OCI-LY1 (cell line): ENCODE measurements around the gene ARL1.
"Not testable (repeated sequence)": the region's sequence is repeated elsewhere in the genome, so short reads cannot be mapped to it uniquely, and the experiment has no call there.

Experiments
- H2AFZ ChIP-seq: fragments of 200-600 bp; sonication (generic), shearing (Covaris generic); 2 replicates; pipeline ENCODE4 v1.6.0; 2014; ENCODE audit warnings: antibody characterized with exemption, mild to moderate bottlenecking, low read length
- H3F3A ChIP-seq: fragments of 200-600 bp; sonication (generic), shearing (Covaris generic); 2 replicates; pipeline ENCODE4 v1.6.0; 2014; ENCODE audit warnings: mild to moderate bottlenecking, antibody characterized with exemption, low read length, moderate library complexity; ENCODE audit not compliant: insufficient read depth
- H3K27ac ChIP-seq: fragments of 200-600 bp; sonication (generic); 2 replicates; pipeline ENCODE4 v1.5.1; 2014; ENCODE audit warnings: low read length, mixed run types, mild to moderate bottlenecking, low read depth; ENCODE audit not compliant: poor library complexity, severe bottlenecking
- H3K27me3 ChIP-seq: fragments of 200-600 bp; sonication (generic); 2 replicates; pipeline ENCODE4 v1.6.0; 2014; ENCODE audit warnings: antibody characterized with exemption, mild to moderate bottlenecking, low read length, moderate library complexity; ENCODE audit not compliant: insufficient read depth
- H3K36me3 ChIP-seq: fragments of 200-600 bp; sonication (generic); 2 replicates; pipeline ENCODE4 v1.6.1; 2014; ENCODE audit warnings: mild to moderate bottlenecking, antibody characterized with exemption, low read length, moderate library complexity, mixed read lengths; ENCODE audit not compliant: insufficient read depth
- H3K4me1 ChIP-seq: fragments of 200-600 bp; sonication (generic); 2 replicates; pipeline ENCODE4 v1.5.1; 2014; ENCODE audit warnings: mild to moderate bottlenecking, low read length, moderate library complexity; ENCODE audit not compliant: insufficient read depth, severe bottlenecking
- H3K4me2 ChIP-seq: fragments of 200-600 bp; sonication (generic), shearing (Covaris generic); 2 replicates; pipeline ENCODE4 v1.6.1; 2014; ENCODE audit warnings: low read length
- H3K4me3 ChIP-seq: fragments of 200-600 bp; sonication (generic); 2 replicates; pipeline ENCODE4 v1.5.1; 2014; ENCODE audit warnings: low read length, low read depth, mild to moderate bottlenecking, mixed read lengths; ENCODE audit not compliant: poor library complexity, severe bottlenecking
- H3K79me2 ChIP-seq: fragments of 200-600 bp; shearing (Covaris generic); 2 replicates; pipeline ENCODE4 v1.6.1; 2016; ENCODE audit warnings: mixed run types, low read length, mixed read lengths; ENCODE audit not compliant: insufficient read depth
- H3K9ac ChIP-seq: fragments of 200-600 bp; sonication (generic), shearing (Covaris generic); 2 replicates; pipeline ENCODE4 v1.6.1; 2014; ENCODE audit warnings: mild to moderate bottlenecking, low read length, mixed read lengths
- H3K9me2 ChIP-seq: fragments of 200-600 bp; sonication (generic), shearing (Covaris generic); 2 replicates; pipeline ENCODE4 v1.6.1; 2014; ENCODE audit warnings: low read depth, mild to moderate bottlenecking, low read length, mixed read lengths
- H3K9me3 ChIP-seq: fragments of 200-600 bp; shearing (Covaris generic); 2 replicates; pipeline ENCODE4 v1.6.1; 2014; ENCODE audit warnings: low read length, mixed read lengths
- H4K20me1 ChIP-seq: fragments of 200-600 bp; sonication (generic), shearing (Covaris generic); 2 replicates; pipeline ENCODE4 v1.6.0; 2016; ENCODE audit warnings: mild to moderate bottlenecking, low read length; ENCODE audit not compliant: insufficient read depth
- EZH2 ChIP-seq: fragments of 200-600 bp; sonication (generic), shearing (Covaris generic); IDR thresholded peaks from 2 replicates; pipeline ENCODE4 v1.8.0; 2017; ENCODE audit warnings: borderline replicate concordance, mixed run types, mild to moderate bottlenecking, antibody characterized with exemption, low read length, moderate library complexity, mixed read lengths
- TF ChIP-seq, protein P1 (sequence below): fragments of 200-600 bp; sonication (generic), shearing (Covaris generic); IDR thresholded peaks from 2 replicates; pipeline ENCODE4 v1.5.1; 2017; ENCODE audit warnings: mild to moderate bottlenecking, antibody characterized with exemption, low read length, moderate library complexity, mixed read lengths

The ARL1 gene

DNA sequence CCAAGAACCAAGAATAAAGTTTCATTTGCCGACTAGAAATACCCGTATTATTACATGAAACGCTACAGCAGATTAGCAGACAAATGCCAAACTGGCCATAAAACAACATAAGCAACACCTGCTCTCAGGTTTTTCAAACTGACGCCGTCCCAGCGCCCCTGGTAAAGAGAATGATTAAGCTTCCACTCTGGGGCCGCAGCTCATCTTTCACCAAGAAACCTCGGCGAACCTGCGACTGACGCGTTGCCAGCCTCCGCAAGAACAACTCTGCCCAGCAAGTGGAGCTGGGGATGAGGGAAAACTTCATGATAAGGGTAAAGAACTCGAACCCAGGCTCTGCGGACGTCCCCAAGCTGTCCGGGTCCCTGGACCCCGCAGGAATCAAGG, 530 bp downstream of the ARL1 start:
- peak overlapping the region; percentile 88 for H3K9ac ChIP-seq
- no peaks in the 10 kb centered on the region for H3F3A ChIP-seq
- H3K4me1 ChIP-seq: peaks cover 33% of the 10 kb centered on the region
- H2AFZ ChIP-seq: peak overlapping the region; percentile 93; the same call in 1 of the 2 replicates
- no peaks in the 10 kb centered on the region for H4K20me1 ChIP-seq
- H3K27me3 ChIP-seq: no peaks in the 10 kb centered on the region
- TF ChIP-seq EZH2: no peak
- TF ChIP-seq, protein P1, sequence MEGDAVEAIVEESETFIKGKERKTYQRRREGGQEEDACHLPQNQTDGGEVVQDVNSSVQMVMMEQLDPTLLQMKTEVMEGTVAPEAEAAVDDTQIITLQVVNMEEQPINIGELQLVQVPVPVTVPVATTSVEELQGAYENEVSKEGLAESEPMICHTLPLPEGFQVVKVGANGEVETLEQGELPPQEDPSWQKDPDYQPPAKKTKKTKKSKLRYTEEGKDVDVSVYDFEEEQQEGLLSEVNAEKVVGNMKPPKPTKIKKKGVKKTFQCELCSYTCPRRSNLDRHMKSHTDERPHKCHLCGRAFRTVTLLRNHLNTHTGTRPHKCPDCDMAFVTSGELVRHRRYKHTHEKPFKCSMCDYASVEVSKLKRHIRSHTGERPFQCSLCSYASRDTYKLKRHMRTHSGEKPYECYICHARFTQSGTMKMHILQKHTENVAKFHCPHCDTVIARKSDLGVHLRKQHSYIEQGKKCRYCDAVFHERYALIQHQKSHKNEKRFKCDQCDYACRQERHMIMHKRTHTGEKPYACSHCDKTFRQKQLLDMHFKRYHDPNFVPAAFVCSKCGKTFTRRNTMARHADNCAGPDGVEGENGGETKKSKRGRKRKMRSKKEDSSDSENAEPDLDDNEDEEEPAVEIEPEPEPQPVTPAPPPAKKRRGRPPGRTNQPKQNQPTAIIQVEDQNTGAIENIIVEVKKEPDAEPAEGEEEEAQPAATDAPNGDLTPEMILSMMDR: no peak
- H3K9me3 ChIP-seq: no peaks in the 10 kb centered on the region
- no peaks in the 10 kb centered on the region for H3K9me2 ChIP-seq
- peaks cover 19% of the 10 kb centered on the region for H3K79me2 ChIP-seq
- H3K4me2 ChIP-seq: peak overlapping the region; percentile 99
- H3K4me3 ChIP-seq: peak overlapping the region; percentile 92
- H3K27ac ChIP-seq: peak overlapping the region; percentile 17
- peaks cover 6% of the 10 kb centered on the region for H3K36me3 ChIP-seq

DNA sequence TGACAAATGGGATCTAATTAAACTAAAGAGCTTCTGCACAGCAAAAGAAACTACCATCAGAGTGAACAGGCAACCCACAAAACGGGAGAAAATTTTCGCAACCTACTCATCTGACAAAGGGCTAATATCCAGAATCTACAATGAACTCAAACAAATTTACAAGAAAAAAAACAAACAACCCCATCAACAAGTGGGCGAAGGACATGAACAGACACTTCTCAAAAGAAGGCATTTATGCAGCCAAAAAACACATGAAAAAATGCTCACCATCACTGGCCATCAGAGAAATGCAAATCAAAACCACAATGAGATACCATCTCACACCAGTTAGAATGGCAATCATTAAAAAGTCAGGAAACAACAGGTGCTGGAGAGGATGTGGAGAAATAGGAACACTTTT, 16.4 kb downstream of the ARL1 start:
- not testable (repeated sequence) for H3K27me3 ChIP-seq, H3K4me2 ChIP-seq, H3K27ac ChIP-seq, H3K9me2 ChIP-seq, H3K9me3 ChIP-seq, H3K4me3 ChIP-seq, H3F3A ChIP-seq, H2AFZ ChIP-seq, H3K9ac ChIP-seq, H3K79me2 ChIP-seq, H4K20me1 ChIP-seq, H3K4me1 ChIP-seq
- H3K36me3 ChIP-seq: peaks cover 54% of the 10 kb centered on the region

DNA sequence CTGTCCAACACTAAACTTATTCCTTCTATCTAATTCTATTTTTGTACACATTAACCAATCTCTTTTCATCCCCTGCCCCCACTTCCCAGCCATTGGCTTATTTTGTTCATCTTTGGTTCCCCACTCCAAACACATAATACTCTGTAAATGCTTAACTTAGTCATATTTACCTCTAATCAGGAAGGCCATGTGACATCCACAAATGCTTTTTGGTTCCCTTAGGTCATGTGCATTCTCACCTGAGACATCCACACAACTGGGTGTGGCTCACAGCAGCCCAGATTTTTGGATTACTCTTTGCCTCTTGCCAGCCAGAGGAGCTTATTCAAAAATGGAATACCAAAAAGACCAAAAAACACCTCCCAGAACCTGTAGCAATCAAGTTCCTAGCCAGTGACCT, 28.4 kb downstream of the ARL1 start:
- no peak overlapping the region for H3K4me2 ChIP-seq
- H3F3A ChIP-seq: no peaks in the 10 kb centered on the region
- peaks cover 85% of the 10 kb centered on the region for H3K36me3 ChIP-seq
- H4K20me1 ChIP-seq: no peaks in the 10 kb centered on the region
- no peak overlapping the region for H3K9ac ChIP-seq
- H3K27ac ChIP-seq: no peak overlapping the region
- TF ChIP-seq EZH2: no peak
- H3K4me3 ChIP-seq: no peak overlapping the region
- no peaks in the 10 kb centered on the region for H3K4me1 ChIP-seq
- no peaks in the 10 kb centered on the region for H3K27me3 ChIP-seq
- H3K79me2 ChIP-seq: no peaks in the 10 kb centered on the region
- H3K9me3 ChIP-seq: no peaks in the 10 kb centered on the region
- no peaks in the 10 kb centered on the region for H3K9me2 ChIP-seq
- no peak overlapping the region for H2AFZ ChIP-seq

DNA sequence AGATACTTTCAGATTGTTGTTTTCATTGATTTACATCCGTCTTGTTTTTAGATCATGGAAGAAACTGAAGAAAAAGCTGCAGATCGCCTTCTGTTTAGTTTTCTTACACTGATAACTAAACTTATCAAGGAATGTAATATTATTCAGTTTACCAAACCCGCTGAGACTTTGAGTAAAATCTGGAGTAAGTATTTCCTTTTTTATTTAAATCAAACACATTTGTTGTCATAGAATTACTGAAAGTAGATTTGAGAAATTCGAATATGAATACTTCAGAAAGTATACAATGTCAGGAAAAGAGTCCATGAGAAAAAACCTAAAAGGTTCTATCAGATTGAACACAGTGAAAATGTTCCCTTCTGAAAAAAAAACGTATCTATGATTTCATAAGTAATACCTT, 32.0 kb downstream of the ARL1 start:
- TF ChIP-seq, protein P1: no peak
- no peak for TF ChIP-seq EZH2
- H3K4me1 ChIP-seq: no peaks in the 10 kb centered on the region
- no peaks in the 10 kb centered on the region for H3F3A ChIP-seq
- H2AFZ ChIP-seq: no peak overlapping the region
- H3K27me3 ChIP-seq: no peaks in the 10 kb centered on the region
- no peak overlapping the region for H3K27ac ChIP-seq
- no peak overlapping the region for H3K4me3 ChIP-seq
- no peaks in the 10 kb centered on the region for H3K79me2 ChIP-seq
- no peak overlapping the region for H3K9ac ChIP-seq
- H4K20me1 ChIP-seq: no peaks in the 10 kb centered on the region
- H3K9me2 ChIP-seq: no peaks in the 10 kb centered on the region
- no peaks in the 10 kb centered on the region for H3K9me3 ChIP-seq
- H3K36me3 ChIP-seq: peaks cover 82% of the 10 kb centered on the region
- H3K4me2 ChIP-seq: no peak overlapping the region
